GM18520 (cell line): Measurements from ENCODE around the gene MPHOSPH9.
A peak's percentile ranks its signal among the peaks of the same experiment; 100 is the strongest.

ENCODE experiments used
- ATAC-seq: cut with Tn5 transposase; IDR thresholded peaks from one replicate; pipeline ENCODE4 v1.9.1; 2021; ENCODE audit not compliant: unreplicated experiment

MPHOSPH9 gene, protein sequence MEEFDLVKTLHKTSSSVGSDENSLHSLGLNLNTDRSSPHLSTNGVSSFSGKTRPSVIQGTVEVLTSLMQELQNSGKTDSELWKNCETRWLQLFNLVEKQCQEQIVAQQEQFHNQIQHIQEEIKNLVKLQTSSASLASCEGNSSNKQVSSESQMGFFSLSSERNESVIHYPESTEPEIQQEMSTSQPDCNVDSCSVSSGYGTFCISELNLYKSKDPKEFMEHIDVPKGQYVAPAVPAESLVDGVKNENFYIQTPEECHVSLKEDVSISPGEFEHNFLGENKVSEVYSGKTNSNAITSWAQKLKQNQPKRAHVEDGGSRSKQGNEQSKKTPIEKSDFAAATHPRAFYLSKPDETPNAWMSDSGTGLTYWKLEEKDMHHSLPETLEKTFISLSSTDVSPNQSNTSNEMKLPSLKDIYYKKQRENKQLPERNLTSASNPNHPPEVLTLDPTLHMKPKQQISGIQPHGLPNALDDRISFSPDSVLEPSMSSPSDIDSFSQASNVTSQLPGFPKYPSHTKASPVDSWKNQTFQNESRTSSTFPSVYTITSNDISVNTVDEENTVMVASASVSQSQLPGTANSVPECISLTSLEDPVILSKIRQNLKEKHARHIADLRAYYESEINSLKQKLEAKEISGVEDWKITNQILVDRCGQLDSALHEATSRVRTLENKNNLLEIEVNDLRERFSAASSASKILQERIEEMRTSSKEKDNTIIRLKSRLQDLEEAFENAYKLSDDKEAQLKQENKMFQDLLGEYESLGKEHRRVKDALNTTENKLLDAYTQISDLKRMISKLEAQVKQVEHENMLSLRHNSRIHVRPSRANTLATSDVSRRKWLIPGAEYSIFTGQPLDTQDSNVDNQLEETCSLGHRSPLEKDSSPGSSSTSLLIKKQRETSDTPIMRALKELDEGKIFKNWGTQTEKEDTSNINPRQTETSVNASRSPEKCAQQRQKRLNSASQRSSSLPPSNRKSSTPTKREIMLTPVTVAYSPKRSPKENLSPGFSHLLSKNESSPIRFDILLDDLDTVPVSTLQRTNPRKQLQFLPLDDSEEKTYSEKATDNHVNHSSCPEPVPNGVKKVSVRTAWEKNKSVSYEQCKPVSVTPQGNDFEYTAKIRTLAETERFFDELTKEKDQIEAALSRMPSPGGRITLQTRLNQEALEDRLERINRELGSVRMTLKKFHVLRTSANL

GRCh38 chr12:123232807-123233504 is at the start of gene MPHOSPH9, which contains the start of gene MTRFR:
TSS of gene MPHOSPH9 (minus strand) at chr12:123233141. CDS start at chr12:123230364, 2,777 bp downstream.
TSS of gene MTRFR (plus strand) at chr12:123233436. CDS start at chr12:123253675, 20,239 bp downstream.
- ATAC-seq = peak; percentile 71

- ATAC-seq = no peak
Measured at GRCh38 chr12:123282111-123282510, 49.2 kb upstream of the MPHOSPH9 start.

- ATAC-seq = no peak
Measured at GRCh38 chr12:123280971-123281370, 48.0 kb upstream of the MPHOSPH9 start.

DNA sequence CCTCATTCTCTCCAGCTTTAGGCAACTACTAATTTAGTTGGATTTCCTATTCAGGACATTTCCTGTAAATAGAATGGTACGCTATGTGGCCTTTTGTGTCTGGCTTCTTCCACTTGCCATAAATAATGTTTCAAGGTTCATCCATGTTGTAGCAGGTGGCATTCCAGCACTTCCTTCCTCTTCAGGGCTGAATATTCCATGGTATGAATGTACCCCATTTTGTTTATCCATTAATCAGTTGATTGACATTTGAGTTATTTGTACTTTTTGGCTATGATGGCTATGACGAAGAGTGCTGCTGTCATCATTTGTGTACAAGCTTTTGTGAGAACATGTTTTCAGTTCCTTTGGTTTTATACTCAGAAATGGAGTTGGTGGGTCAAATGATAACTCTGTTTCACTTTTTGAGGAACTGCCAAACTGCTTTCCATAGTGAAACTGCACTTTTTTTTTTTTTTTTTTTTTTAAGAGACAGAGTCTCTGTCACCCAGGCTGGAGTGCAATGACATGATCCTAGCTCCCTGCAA is 45.2 kb upstream of the MPHOSPH9 start:
- peak; percentile 68 for ATAC-seq

GRCh38 chr12:123273166-123273565 is 40.2 kb upstream of the MPHOSPH9 start:
- no peak for ATAC-seq

GRCh38 chr12:123271001-123271668 is 38.2 kb upstream of the MPHOSPH9 start:
- peak; percentile 26 for ATAC-seq

- ATAC-seq = no peak
Measured at GRCh38 chr12:123270214-123271000, 37.5 kb upstream of the MPHOSPH9 start.

- ATAC-seq = no peak
Measured at GRCh38 chr12:123269896-123270213, 36.9 kb upstream of the MPHOSPH9 start.

DNA sequence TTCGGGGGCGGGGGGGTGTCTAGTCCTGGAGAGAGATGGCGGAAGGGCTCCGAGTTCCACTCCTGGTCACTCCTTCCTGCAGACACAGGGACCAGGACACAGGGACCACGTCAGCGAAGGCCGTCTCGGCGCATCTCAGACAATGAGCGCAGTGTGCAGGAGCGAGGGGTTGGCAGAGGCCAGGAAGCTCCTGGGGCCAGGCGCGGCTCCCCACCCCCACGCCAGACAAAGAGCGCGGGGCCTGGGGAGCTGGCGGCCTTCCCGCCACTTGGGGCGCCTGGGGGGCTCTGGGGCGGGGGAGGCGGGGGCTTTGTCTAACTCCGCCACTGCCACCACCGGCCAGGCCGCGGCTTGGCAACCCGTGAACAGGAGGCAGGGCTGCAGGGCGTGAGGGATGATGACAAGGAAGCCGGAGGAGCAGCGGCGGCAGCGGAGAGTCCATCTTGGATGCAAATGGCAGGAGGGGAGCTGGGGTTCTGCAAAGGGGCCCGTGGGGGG is 36.5 kb upstream of the MPHOSPH9 start:
- ATAC-seq = no peak

DNA sequence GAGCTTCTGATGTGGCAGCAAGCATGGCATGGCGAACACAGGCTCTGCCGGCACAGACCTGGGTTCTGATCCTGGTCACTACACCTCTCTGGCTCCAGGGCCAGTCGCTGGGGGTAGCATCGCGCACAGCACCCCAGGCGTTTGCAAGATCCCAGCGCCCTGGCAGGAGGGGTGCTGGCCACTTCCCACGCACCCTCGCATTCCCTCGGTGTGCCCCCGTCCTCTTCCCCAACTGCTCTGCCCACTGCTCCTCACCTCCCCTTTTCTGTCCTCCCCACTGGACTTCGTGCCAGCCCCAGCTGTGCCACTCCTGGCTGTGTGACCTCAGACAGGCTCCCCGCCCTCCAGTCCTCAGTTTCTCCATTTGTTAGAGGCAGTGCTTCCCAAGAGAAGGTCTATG is 35.9 kb upstream of the MPHOSPH9 start:
- ATAC-seq = no peak

- ATAC-seq = no peak
Measured at GRCh38 chr12:123267991-123268843, 35.3 kb upstream of the MPHOSPH9 start.

- ATAC-seq = no peak
Measured at GRCh38 chr12:123267335-123267920, 34.5 kb upstream of the MPHOSPH9 start.

GRCh38 chr12:123266679-123267277 is 33.8 kb upstream of the MPHOSPH9 start:
- ATAC-seq = no peak

GRCh38 chr12:123265851-123266678 is 33.1 kb upstream of the MPHOSPH9 start:
- no peak for ATAC-seq

GRCh38 chr12:123264642-123265041 is 31.7 kb upstream of the MPHOSPH9 start:
- no peak for ATAC-seq

DNA sequence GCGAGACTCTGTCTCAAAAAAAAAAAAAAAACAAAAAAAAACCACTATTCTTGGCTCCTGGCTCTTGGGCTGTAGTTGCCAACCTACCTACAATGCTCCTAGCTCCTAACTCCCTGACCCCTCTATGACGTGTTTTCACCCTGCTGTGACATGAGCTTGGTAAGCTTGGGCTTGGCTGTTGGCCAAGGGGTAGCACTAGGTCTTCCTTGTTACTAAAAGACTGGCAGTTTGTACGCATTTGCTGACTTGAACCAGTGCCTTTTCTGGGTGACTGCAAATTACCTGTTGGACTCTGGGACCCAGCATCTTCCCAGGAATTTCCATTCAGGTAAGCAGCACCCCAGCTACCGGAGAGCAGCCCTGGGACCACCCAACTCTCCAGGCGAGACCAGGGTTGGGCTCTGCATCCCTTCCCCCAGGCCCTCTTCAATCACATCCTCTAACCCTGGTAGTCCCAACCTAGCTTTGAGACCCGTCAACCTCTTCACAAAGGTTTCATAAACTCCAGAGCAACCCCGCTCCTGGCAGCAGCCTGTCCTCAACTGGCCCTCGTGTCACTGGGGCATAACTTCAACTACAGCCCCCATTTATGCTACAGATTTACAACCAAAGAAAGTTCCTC is 30.4 kb upstream of the MPHOSPH9 start:
- no peak for ATAC-seq
